ENCODE data around the gene KRT5.

Gene KRT5

GRCh38 chr12:52519826-52520662 lies at the start of gene KRT5:
Gene KRT5, minus strand, starts transcription at chr12:52520394. Its CDS starts 98 bp downstream, at chr12:52520296.
- no peak for DNase-seq

DNA sequence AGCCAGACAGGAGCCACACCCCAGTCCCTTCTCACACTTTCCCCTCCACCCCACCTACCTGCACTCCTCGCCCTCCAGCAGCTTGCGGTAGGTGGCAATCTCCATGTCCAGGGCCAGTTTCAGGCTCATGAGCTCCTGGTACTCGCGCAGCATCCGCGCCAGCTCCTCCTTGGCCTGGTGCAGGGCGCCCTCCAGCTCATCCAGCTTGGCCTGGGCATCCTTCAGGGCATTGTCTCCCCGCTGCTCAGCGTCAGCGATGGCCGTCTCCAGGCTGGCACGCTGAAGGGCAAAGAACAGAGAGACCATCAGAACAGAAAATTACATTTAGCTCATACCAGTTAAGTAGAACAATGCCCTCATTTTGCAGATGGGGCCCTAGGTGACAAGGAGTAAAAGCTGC lies 47.9 kb upstream of the KRT5 start:
- DNase-seq = peak in 6 of 14 donors; percentile 1 to 18 (median 14)

GRCh38 chr12:52566847-52567291 lies 46.7 kb upstream of the KRT5 start:
- no peak for DNase-seq

DNA sequence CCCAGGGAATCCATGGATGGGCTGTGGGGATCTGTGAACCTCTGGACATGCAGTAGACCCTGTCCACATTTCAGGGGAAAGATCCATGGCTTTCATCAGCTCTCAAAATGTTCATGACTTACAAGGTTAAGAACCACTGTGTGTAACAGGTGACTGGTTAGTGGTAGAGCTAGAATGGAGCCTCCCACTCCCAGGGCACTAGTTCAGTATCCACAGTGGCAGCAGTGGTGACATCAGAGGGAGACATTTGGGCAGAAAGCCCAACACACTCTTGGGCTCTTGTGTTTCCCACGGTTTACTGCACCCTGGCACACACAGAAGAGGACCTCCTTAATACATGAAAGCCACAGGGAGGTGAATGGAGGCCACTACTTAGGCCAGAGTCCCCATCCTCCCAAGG lies 44.4 kb upstream of the KRT5 start:
- no peak for DNase-seq

DNA sequence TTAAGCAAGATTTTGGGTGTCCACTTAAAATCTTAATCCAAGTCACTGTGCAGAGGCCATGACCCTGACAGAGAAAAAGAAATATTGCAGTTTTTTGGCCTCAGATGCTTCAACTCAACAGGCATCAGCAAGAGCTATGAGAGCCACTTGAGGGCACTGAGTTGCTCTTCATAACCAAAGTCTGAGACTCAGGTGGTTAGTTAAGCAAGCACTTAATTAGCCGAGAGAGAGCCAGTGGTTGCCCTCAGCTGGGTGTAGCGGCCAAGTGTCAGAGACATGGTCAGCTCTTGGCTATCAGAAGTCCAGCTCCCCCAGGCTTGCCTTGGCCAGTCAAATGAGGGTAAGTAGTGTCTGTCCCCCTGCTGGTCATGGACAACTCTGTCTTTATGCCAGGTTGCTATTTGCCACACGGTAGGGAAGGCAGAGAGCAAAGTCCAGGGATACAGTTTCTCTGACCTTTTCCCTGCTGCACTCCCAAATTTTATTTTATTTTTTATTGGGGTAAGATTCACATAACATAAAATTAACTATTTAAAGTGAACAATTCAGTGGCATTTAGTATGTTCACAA lies 41.8 kb upstream of the KRT5 start:
- no peak for DNase-seq

GRCh38 chr12:52559979-52560378 lies 39.8 kb upstream of the KRT5 start:
- no peak for DNase-seq

DNA sequence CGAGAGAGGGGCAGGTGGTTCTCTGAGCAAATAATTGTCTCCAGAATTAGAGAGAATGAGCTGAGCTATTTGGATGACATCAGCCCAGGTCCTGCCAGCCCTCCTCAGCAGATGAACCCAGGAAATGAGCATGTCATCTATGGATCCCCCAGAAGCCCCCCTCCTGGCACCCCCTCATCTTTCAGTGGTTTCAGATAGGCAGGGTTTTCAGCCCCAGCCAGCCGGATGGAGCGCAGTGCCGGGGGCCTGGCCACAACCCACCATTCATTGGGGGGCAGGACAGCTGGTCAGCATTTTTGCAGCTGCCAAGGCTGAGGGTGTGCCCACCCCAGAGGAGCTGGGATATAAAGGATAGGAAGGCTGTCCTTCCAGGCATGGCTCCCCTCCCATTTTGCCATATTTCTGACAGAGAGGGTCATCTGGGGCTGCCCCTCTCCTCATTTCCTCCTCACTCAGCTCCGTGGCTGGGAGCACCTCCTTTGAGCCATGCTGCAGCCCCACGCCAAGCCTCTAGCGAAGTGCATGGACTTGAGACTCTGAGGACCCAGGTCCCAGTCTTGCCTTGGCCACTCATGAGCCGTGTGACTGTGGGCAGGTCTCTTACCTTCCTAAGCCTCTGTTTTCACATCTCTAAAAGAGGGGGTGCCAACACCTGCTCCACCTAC lies 38.7 kb upstream of the KRT5 start:
- DNase-seq = no peak

- DNase-seq = no peak
Measured at GRCh38 chr12:52557476-52557875, 37.3 kb upstream of the KRT5 start.

- DNase-seq = no peak
Measured at GRCh38 chr12:52555577-52555976, 35.4 kb upstream of the KRT5 start.

DNA sequence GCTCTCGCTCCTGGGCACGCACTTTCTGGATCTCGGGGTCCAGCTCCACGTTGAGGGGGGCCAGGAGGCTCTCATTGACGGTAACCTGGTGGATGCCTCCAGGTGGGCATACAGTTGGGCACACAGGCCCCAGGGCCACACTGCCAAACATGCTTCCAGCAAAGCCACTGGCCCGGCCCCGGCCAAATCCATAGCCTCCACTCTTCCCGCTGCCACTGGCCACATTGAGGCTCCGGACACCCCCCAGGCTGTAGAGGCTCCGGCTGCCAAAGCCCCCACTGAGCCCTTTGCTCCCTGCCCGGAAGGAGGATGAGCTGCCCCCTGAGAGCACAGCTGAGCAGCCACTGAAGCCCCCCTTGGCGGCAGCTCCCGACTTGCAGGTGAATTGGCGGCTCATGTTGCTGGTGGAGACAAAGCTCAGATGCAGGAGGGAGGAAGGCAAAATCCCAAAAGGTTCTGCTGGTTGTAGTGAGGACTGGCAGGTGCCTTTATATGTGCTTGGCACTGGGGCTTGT lies 32.5 kb upstream of the KRT5 start, which contains the start of gene KRT71:
KRT71 (minus strand) TSS at position 465 of the 515 bp plus-strand sequence; CDS start at position 397, 68 bp downstream.
- no peak for DNase-seq

GRCh38 chr12:52552055-52552454 lies 31.9 kb upstream of the KRT5 start:
- peak in 3 of 14 donors; percentile 15 to 44 (median 24) for DNase-seq

DNA sequence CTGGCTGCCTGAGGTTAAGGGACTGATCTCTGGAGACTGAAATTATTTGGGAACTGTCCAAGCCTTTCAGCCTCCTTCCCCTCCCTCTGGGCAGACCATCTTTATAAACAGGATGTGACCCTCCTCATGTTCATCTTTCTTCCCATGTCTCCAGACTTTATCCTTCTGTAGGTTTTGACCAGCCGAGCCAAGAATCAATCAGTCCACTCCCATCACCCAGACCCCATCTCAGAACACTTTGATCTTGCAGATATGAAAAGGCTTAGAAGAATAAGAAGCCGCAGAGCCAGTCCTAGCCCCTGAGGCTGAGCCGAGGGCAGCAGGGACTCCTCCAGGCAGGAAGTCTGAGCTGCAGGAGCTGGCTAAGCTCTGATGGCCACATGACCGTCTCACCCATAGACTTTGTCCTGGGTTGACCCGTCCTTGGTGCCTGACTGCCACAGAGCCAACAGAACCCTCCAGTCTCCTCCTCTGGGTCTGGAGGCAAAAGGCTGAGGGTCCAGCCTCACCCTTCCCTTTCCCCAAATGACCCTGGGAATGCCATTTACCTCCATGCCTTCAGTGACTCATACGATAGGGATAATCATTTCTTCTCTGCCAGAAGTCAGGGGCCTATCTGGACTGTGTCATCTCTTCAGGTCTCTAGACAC lies 31.1 kb upstream of the KRT5 start:
- no peak for DNase-seq

DNA sequence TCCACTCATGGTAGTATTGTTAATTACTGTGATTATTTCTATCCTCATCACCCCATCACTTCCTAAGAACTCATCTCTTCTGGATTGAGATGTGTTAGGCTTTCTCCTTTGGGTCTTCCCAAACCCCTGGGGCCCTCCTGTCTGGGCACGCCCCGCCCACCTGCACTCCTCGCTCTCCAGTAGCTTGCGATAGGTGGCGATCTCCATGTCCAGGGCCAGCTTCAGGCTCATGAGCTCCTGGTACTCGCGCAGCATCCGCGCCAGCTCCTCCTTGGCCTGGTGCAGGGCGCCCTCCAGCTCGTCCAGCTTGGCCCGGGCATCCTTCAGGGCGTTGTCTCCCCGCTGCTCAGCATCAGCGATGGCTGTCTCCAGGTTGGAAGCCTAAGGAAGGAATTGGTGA lies 25.9 kb upstream of the KRT5 start:
- no peak for DNase-seq

GRCh38 chr12:52543985-52544883 lies 24.0 kb upstream of the KRT5 start:
- peak in 7 of 14 donors; percentile 5 to 53 (median 23) for DNase-seq

DNA sequence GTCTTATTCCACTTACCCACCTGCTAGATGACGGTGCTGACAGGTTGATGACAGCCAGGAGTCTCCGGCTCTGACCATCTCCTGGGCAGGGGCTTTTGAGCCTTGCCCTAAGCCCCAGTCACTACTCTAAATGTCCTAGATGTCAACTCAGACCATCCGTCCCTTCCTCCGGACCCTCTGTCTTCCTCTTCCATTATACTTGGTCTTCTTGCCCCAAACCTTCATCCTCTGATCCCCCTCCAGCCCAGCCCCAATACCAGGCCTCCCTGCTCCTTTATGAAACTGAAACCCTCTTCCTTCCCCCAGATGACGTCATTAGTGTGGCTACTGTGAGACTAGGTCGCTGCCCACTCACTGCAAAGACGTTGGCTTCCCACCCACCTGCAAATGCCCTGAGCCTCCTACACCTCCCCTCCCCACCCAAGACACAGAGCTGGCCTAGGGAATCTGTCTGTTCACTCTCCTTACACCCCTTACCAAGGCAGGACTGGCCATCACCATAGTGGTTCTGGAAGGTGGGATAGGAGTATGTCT lies 22.7 kb upstream of the KRT5 start:
- no peak for DNase-seq

DNA sequence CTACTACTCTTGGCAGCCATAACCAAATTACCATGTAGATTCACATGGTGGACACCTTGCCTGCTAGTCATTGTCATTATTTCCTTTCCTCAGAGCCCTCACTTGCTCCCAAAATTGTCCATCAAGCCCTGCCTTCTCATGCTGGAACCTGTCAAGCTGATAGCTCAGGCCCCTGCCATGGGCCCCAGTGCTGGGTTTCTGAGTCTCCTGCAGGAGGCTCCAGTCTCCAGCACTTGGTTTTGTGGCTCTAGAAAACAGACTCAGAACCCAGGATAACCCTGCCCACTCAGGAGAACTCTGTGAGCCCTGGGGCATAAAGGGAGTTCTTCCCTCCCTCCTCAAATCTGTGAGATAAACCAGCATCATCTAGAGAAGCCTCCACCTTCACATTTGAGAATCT lies 22.0 kb upstream of the KRT5 start:
- no peak for DNase-seq

DNA sequence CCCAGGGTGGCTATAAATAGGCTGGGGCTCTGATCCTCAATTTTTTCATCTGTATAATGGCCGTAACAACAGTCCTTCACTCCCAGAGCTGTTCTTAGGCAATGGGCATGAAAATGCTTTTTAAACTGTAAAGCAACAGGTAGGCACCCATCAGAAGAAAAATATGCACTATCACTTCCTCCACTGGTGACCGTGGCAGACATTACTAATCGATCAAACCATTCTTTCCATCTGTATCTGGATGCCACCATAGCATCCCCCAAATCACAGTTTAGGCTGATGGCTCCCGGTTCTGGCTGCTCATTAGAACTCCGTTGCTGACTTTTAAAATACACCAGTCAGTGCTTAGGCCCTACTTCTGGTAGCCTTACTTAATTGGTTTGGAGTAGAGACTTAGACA lies 21.5 kb upstream of the KRT5 start:
- DNase-seq = no peak

- DNase-seq = no peak
Measured at GRCh38 chr12:52540531-52540930, 20.3 kb upstream of the KRT5 start.

DNA sequence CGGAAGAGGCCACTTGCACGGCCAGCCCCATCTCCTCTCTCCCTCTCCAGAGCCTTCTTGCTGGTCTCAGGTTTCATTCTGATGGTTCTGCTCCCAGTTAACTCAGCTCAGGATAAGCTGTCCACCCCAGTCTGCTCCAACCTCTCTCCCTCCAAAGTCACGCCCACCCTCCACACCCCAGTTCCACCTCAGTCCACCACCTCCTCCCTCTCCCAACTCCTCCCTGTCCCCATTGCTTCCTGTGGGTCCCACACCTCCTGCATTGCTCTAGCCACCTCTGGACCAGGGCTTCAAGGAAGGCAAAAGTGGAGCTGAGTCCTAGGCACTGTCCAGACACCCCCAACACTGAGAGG lies 19.6 kb upstream of the KRT5 start:
- no peak for DNase-seq

DNA sequence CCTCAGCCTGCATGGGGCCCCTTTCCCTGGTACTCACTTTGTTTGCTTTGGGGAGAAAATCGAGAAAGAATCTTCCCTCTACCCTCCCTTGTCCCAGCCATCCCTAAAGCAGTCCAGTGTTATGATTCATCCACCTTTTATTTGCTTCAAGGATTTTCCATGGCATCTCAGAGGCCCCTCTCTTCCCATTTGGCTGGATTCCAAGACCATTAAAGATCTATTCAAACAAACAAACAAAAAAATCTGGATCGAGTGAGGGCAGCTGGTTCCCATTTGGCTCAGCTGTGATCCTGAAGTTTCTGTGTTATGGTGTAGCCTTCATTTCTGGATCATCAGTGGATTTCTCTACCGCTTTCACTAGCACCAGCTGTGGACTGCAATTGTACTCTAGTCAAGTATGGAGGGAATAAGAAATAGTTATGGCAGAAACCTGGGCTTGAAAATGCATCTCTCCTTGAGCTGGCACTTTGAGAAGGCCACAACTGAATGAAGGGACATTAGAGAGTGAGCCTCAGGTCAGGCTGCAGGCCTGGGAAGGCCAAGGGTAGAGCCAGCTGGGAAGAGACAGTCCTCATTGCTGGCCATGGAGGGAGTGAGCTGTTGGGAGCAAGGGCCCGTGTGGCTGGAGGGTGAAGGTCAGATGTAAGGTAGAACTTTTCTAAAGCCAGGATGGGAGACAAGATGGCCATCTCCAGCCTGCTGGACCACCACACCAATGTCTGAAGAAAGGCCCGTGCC lies 19.1 kb upstream of the KRT5 start:
- no peak for DNase-seq

DNA sequence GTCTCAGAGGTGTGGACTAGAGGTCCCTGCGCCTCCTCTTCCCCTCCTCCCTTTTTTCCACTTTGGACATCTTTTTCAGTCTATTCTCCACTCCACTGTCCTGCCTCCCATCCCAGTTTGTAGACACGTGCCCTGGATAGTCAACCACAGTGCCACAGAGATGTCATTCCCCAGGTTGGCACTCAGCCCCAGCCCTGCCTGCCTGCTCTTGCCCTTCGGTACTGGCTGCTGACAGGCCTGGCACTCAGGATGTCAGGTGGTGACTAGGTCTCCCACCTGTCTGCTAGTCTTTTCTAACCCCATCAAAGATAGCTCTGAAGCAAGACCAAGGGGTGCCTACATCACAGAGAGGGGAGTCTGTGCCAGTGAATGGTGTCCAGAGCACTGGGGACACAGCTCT lies 16.9 kb upstream of the KRT5 start:
- DNase-seq = no peak
